Activated naive CD4-positive, alpha-beta T cell treated with anti-CD3 and anti-CD28 coated beads for 36 hours (primary cell): Measurements from ENCODE around the gene GRID1. TPM values are rescaled to one million over a fixed set of nuclear protein-coding genes. Genes with fewer than 3 reads are reported as not detected.

Experiments
- CTCF ChIA-PET: fragments of 350-600 bp; sonication (Branson Sonifier 250); formaldehyde crosslinking; loops from one replicate; lab custom pipeline; 2021; ENCODE audit warnings: antibody characterized with exemption; lab: Charles Lee
- DNase-seq: peaks from one replicate; pipeline ENCODE4 v3.0.0-alpha.2; 2020
- H3K27ac Mint-ChIP-seq: one replicate; pipeline ENCODE4 v1.8.0; 2021; ENCODE audit warnings: mild to moderate bottlenecking, mixed read lengths
- H3K27me3 Mint-ChIP-seq: one replicate; pipeline ENCODE4 v1.8.0; 2021; ENCODE audit warnings: low read depth, mixed read lengths
- H3K36me3 Mint-ChIP-seq: one replicate; pipeline ENCODE4 v1.8.0; 2021; ENCODE audit warnings: low read depth, mixed read lengths
- H3K4me1 Mint-ChIP-seq: one replicate; pipeline ENCODE4 v1.8.0; 2021; ENCODE audit warnings: low read depth, mixed read lengths
- H3K4me3 Mint-ChIP-seq: one replicate; pipeline ENCODE4 v1.8.0; 2021; ENCODE audit warnings: mild to moderate bottlenecking, moderate library complexity, mixed read lengths
- H3K9me3 Mint-ChIP-seq: one replicate; pipeline ENCODE4 v1.8.0; 2021; ENCODE audit warnings: mixed read lengths
- intact Hi-C: fragments of 100-400 bp; cut with micrococcal nuclease; formaldehyde crosslinking; loops from one replicate; pipeline ENCODE4 v1.15.1; 2023
- total RNA-seq, 2 experiments: library from RNA; stranded (reverse); gene quantifications; one replicate each; pipeline ENCODE4 v1.2.3, GENCODE V29; 2021

Gene GRID1
- total RNA-seq, 2 experiments from 2014 or later: not detected

GRCh38 chr10:86211691-86212390 is 154.8 kb downstream of the GRID1 start:
- CTCF ChIA-PET: interaction anchor here (0.7 kb wide), 1 partner anchor 290 kb away, joined by 3 read pairs; no protein-coding TSS in a partner anchor
- H3K27me3 Mint-ChIP-seq: no peaks in the 10 kb centered on the region
- no peak overlapping the region for H3K4me3 Mint-ChIP-seq
- no peaks in the 10 kb centered on the region for H3K36me3 Mint-ChIP-seq
- no peak for DNase-seq
- intact Hi-C loops: no loop called here
- no peaks in the 10 kb centered on the region for H3K9me3 Mint-ChIP-seq
- H3K4me1 Mint-ChIP-seq: no peaks in the 10 kb centered on the region
- no peak overlapping the region for H3K27ac Mint-ChIP-seq

DNA sequence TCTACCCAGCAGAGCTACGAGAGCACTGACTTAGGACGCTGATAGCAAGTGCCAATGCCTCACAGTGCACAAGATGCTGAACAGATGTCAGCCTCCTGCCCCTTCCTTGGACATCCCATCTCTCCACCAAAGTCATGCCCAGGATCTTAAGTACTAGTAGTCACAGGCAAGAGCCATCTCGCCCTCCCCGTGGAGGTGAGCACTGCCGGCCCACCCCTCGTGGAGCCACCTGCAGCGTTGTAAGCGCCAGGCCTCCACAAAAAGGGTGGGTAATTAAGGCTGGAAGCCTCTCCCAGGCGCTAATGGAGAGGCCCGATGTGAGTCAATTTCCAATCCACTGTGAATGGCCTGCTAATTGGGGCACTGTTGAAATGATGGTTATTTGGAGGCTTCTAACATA is 156.2 kb downstream of the GRID1 start:
- Mint-ChIP-seq H3K27ac (no peak overlapping the region), H3K27me3 (no peaks in the 10 kb centered on the region), H3K4me3 (no peak overlapping the region), H3K36me3 (no peaks in the 10 kb centered on the region), H3K9me3 (no peaks in the 10 kb centered on the region), H3K4me1 (no peaks in the 10 kb centered on the region)
- CTCF ChIA-PET: interaction anchor here (0.7 kb wide), 1 partner anchor 1379 kb away, joined by 3 read pairs; no protein-coding TSS in a partner anchor
- intact Hi-C loops: no loop called here
- no peak for DNase-seq

DNA sequence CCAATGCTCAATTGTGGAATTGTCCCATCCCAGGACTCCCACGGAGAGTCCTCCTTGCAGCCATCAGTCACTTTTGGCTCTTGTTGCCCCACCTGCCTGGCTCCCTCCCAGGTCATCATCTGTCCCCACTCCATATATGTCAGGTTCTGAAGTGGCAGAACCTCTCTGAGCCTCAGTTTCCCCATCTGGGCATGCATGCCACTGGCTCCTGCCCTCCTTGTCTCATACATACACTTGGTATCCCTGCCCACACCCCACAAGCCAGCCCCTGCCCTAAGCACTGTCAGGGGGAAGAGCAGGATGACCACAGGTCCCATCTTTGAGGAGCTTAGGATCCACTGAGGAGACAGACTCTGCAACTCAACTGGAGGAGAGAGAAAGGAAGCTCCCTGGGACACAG is 156.9 kb downstream of the GRID1 start:
- no peaks in the 10 kb centered on the region for H3K9me3 Mint-ChIP-seq
- CTCF ChIA-PET: interaction anchor here (0.7 kb wide), 1 partner anchor 1379 kb away, joined by 3 read pairs; no protein-coding TSS in a partner anchor

GRCh38 chr10:86207226-86207625 is 159.4 kb downstream of the GRID1 start:
- Mint-ChIP-seq H3K9me3 (no peaks in the 10 kb centered on the region), H3K36me3 (no peaks in the 10 kb centered on the region), H3K4me3 (no peak overlapping the region), H3K27me3 (no peaks in the 10 kb centered on the region), H3K4me1 (no peaks in the 10 kb centered on the region), H3K27ac (no peak overlapping the region)
- no peak for DNase-seq
- CTCF ChIA-PET: no interaction called here
- intact Hi-C loops: no loop called here

More for the DNA sequence above, 156.9 kb downstream of the GRID1 start:
- Mint-ChIP-seq H3K4me1 (no peaks in the 10 kb centered on the region), H3K36me3 (no peaks in the 10 kb centered on the region), H3K27ac (no peak overlapping the region), H3K27me3 (no peaks in the 10 kb centered on the region), H3K4me3 (no peak overlapping the region)
- intact Hi-C loops: no loop called here
- DNase-seq: no peak

GRCh38 chr10:86206240-86206579 is 160.4 kb downstream of the GRID1 start:
- DNase-seq: no peak
- Mint-ChIP-seq H3K4me1 (no peaks in the 10 kb centered on the region), H3K4me3 (no peak overlapping the region), H3K36me3 (no peaks in the 10 kb centered on the region), H3K27me3 (no peaks in the 10 kb centered on the region), H3K27ac (no peak overlapping the region), H3K9me3 (no peaks in the 10 kb centered on the region)
- intact Hi-C loops: no loop called here
- CTCF ChIA-PET: no interaction called here

DNA sequence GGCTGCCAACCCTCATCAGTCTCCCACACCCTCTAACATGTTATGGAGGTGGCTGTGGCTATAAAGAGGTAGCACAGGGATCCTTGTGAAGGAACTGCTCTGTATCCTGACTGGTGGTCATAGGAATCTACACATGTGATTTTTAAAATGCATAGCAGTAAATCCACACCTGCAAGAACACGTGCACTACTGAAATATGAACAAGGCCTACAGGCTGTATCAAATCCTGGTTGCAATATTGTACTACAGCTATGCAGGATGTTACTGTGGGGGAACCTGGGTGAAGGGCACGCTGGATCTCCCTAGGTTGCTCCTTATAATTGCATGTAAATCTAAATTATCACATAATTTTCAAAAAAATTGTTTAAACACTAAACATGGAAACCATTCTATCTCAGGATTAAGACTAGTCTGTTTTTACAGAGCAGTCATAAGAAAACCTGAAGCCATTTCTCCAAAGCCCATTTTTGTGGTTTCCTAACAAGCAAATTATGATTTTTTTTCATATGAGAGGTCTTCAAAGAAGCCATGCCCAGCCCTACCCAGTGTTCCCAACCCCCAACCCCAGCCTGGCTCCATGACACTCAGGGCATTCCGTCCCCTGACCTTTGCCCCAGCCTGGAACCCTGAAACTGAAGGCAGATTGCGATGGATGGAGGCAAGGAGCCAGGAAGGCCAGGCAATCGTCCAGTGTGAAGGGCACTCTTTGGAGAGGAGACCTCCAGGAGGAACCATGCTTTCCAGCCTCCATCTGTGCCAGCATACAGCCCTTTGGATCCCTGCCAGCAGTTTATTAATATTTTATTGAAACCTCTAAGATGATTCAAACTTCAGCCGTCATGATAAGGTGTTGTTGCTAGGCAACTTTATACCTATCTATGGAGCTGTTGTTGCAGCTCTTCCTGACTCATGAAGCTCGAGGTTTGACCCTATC is 161.0 kb downstream of the GRID1 start:
- DNase-seq: no peak
- CTCF ChIA-PET: no interaction called here
- Mint-ChIP-seq H3K36me3 (no peaks in the 10 kb centered on the region), H3K4me3 (no peak overlapping the region), H3K9me3 (no peaks in the 10 kb centered on the region), H3K27me3 (no peaks in the 10 kb centered on the region), H3K4me1 (no peaks in the 10 kb centered on the region), H3K27ac (no peak overlapping the region)
- intact Hi-C loops: no loop called here

GRCh38 chr10:86204421-86205305 is 161.9 kb downstream of the GRID1 start:
- H3K9me3 Mint-ChIP-seq: no peaks in the 10 kb centered on the region
- no peaks in the 10 kb centered on the region for H3K4me1 Mint-ChIP-seq
- DNase-seq: no peak
- H3K27ac Mint-ChIP-seq: no peak overlapping the region
- no peaks in the 10 kb centered on the region for H3K27me3 Mint-ChIP-seq
- CTCF ChIA-PET: interaction anchor here (0.6 kb wide), 1 partner anchor 186 kb away, joined by 3 read pairs; no protein-coding TSS in a partner anchor
- H3K36me3 Mint-ChIP-seq: no peaks in the 10 kb centered on the region
- intact Hi-C loops: no loop called here
- no peak overlapping the region for H3K4me3 Mint-ChIP-seq

GRCh38 chr10:86203162-86203905 is 163.3 kb downstream of the GRID1 start:
- Mint-ChIP-seq H3K4me1 (no peaks in the 10 kb centered on the region), H3K27ac (no peak overlapping the region), H3K27me3 (no peaks in the 10 kb centered on the region), H3K4me3 (no peak overlapping the region), H3K36me3 (no peaks in the 10 kb centered on the region), H3K9me3 (no peaks in the 10 kb centered on the region)
- peak; percentile 26 for DNase-seq
- CTCF ChIA-PET: no interaction called here
- intact Hi-C loops: no loop called here

DNA sequence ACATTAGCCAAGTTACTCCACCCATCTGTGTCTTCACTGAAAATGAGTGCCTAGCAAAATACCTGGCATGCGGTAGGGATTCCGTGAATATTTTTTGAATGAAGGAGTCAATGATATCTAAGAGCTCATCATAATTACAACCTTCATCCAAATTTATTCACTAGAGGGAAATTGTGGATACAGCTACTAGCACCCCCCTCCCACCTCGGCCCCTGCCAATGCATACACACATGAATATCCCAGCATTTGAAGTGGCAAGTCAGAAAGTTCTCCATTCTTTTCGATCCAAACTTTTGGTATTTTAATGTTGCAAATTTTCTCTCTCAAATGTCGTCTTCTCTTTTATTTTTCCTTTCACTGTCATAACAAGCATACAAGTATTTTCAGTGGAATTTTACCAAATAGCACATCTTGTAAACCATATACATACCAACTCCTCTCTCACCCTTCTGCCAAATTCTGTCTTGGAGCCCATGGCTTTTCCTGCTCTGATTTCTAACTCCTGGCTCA is 164.3 kb downstream of the GRID1 start:
- Mint-ChIP-seq H3K27me3 (no peaks in the 10 kb centered on the region), H3K9me3 (no peaks in the 10 kb centered on the region), H3K4me3 (no peak overlapping the region), H3K27ac (no peak overlapping the region), H3K4me1 (no peaks in the 10 kb centered on the region), H3K36me3 (no peaks in the 10 kb centered on the region)
- DNase-seq: no peak
- CTCF ChIA-PET: interaction anchor here (0.7 kb wide), 1 partner anchor 327 kb away, joined by 3 read pairs; no protein-coding TSS in a partner anchor
- intact Hi-C loops: no loop called here

GRCh38 chr10:86200867-86201266 is 165.7 kb downstream of the GRID1 start:
- CTCF ChIA-PET: no interaction called here
- H3K4me1 Mint-ChIP-seq: no peaks in the 10 kb centered on the region
- intact Hi-C loops: no loop called here
- no peak overlapping the region for H3K4me3 Mint-ChIP-seq
- no peaks in the 10 kb centered on the region for H3K9me3 Mint-ChIP-seq
- H3K27ac Mint-ChIP-seq: no peak overlapping the region
- no peak for DNase-seq
- H3K36me3 Mint-ChIP-seq: no peaks in the 10 kb centered on the region
- H3K27me3 Mint-ChIP-seq: no peaks in the 10 kb centered on the region

DNA sequence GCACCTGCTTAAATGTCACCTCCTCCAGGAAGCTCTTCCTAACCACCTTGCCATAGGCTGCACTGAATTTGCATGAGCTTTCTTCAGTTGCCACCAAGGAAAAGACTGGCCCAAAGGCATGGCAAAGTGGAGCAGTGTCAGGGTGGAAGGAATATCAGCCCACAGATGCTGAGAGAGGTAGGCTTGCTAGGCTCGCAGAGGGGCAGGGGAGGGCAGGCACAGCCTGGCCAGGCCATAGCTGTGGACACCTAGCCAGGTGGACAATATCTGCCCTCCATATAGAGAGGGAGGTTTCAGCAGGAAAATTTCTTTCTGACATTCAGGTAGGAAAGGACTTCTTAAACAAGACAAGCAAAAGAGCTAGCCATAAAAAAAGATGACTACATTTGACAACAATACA is 166.3 kb downstream of the GRID1 start:
- DNase-seq: no peak
- CTCF ChIA-PET: no interaction called here
- intact Hi-C loops: no loop called here
- Mint-ChIP-seq H3K4me1 (no peaks in the 10 kb centered on the region), H3K4me3 (no peak overlapping the region), H3K27ac (no peak overlapping the region), H3K27me3 (no peaks in the 10 kb centered on the region), H3K9me3 (no peaks in the 10 kb centered on the region), H3K36me3 (no peaks in the 10 kb centered on the region)
